Right atrium auricular region (tissue), 2 donors: ENCODE data around the gene G6PD. TPM values are rescaled to one million over a fixed set of nuclear protein-coding genes. Genes with fewer than 3 reads are reported as not detected.

Experiments
- DNase-seq: peaks from one replicate; pipeline ENCODE4 v3.0.0-alpha.2; 2019; ENCODE audit warnings: low spot score
- H3K27ac ChIP-seq, 2 donors: fragments of 200-600 bp; sonication (generic); 1 replicate in 1 of 2; 2 replicates in 1 of 2; pipeline ENCODE4 v1.5.1; 2016 to 2019
- H3K27me3 ChIP-seq, 2 donors: fragments of 200-600 bp; sonication (generic); one replicate each; pipeline versions ENCODE4 v1.5.1 to v1.6.0; 2017 to 2019
- H3K36me3 ChIP-seq: fragments of 200-600 bp; sonication (generic); one replicate; pipeline ENCODE4 v1.5.1; 2016
- H3K4me1 ChIP-seq, 2 donors: fragments of 200-600 bp; sonication (generic); one replicate each; pipeline versions ENCODE4 v1.5.1 to v1.6.0; 2017 to 2019
- H3K4me3 ChIP-seq, 2 donors: fragments of 200-600 bp; sonication (generic); 1 replicate in 1 of 2; 2 replicates in 1 of 2; pipeline ENCODE4 v1.5.1; 2017 to 2019; ENCODE audit warnings: mild to moderate bottlenecking in 1 of 2, moderate library complexity in 1 of 2
- H3K9me3 ChIP-seq, 2 donors: fragments of 200-600 bp; sonication (generic); one replicate each; pipeline ENCODE4 v1.5.1; 2019
- CTCF ChIP-seq, 2 donors: fragments of 200-600 bp; sonication (generic); IDR thresholded peaks; one replicate each; pipeline ENCODE4 v1.5.1; 2019; ENCODE audit warnings: antibody characterized with exemption in 2 of 2
- total RNA-seq, 2 donors: library from RNA; depleted of rRNA; stranded (reverse); fragments of >200 nt; gene quantifications; one replicate each; pipeline ENCODE4 v1.1.0, GENCODE V29; 2016

G6PD gene
- total RNA-seq, 2 donors from 2014 or later = 14.9 to 42.2 TPM

- H3K36me3 ChIP-seq = peaks cover 10% of the 10 kb centered on the region
- TF ChIP-seq CTCF (IDR thresholded peaks at IDR 0.05) = no peak
These were observed 15.0 kb downstream of the G6PD start for GRCh38 chrX:154531626-154532025.

GRCh38 chrX:154530286-154530685 lies 16.4 kb downstream of the G6PD start:
- H3K27ac ChIP-seq = no peak overlapping the region

More at GRCh38 chrX:154531626-154532025, 15.0 kb downstream of the G6PD start:
- Histone ChIP-seq H3K27ac (peak overlapping the region in 1 of 2 donors; percentile 61), H3K9me3 (no peaks in the 10 kb centered on the region), H3K4me1 (peaks cover 0 to 16% of the 10 kb centered on the region in 2 donors), H3K27me3 (no peaks in the 10 kb centered on the region), H3K4me3 (no peak overlapping the region)
- DNase-seq = no peak

DNA sequence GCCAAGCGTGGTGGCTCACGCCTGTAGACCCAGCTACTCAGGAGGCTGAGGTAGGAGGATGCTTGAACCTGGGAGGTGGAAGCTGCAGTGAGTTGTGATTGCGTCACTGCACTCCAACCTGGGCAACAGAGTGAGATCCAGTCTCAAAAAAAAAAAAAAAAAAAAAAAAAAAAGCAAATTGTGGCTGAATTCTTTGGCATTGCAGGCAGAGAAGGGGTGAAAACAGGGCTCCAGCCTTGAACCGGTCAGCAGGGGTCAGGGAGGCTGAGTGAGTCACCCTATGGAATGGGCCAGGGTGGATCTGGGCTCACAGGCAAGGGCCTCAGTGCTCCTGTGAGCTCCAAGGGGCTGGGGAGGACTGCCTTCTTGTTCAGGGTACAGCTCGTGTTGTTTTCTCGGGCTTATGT lies 17.4 kb downstream of the G6PD start:
- H3K27me3 ChIP-seq = no peaks in the 10 kb centered on the region
- H3K36me3 ChIP-seq = no peaks in the 10 kb centered on the region
- H3K4me3 ChIP-seq = no peak overlapping the region
- H3K9me3 ChIP-seq = no peaks in the 10 kb centered on the region
- peaks cover 0 to 11% of the 10 kb centered on the region in 2 donors for H3K4me1 ChIP-seq
- DNase-seq = no peak
- TF ChIP-seq CTCF (IDR thresholded peaks at IDR 0.05) = no peak
- H3K27ac ChIP-seq = no peak overlapping the region

More at GRCh38 chrX:154530286-154530685, 16.4 kb downstream of the G6PD start:
- H3K4me3 ChIP-seq = no peak overlapping the region
- DNase-seq = no peak
- no peak for TF ChIP-seq CTCF (IDR thresholded peaks at IDR 0.05)
- no peaks in the 10 kb centered on the region for H3K27me3 ChIP-seq
- H3K9me3 ChIP-seq = no peaks in the 10 kb centered on the region
- H3K36me3 ChIP-seq = peaks cover 3% of the 10 kb centered on the region
- H3K4me1 ChIP-seq = peaks cover 0 to 16% of the 10 kb centered on the region in 2 donors

DNA sequence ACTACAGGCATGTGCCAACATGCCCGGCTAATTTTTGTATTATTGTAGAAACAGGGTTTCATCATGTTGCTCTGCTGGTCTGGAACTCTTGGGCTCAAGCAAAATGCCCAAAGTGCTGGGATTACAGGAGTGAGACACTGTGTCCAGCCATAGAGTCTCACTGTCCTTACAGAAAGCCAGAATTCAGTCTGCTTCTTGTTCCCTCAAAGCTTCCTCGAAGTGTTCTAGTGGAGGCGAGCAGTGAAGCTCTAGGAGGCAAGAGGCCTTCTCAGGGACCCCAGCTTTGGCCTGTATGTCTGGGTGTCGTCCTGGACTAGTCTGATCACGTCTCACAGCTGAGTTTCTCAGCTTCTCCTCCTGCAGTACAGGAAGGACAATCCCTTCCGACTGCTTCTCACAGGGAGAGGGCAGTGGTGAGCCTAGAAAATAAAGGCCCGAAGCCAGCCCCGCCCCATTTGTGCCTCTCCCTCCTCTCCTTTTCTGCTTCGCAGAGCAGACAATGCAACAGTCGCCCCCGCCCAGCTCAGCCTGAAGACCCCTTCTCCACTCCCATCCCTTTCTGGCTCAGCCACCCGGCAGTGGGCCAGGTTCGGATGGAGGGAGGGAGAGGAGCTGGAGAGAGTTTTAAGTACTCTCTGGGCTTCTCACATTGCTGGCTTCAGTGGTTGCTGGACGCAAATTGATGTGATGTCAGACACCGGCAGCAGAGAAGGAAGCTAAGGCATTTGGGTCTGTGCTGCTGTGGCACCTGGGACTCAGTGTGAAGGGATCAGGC lies 19.6 kb downstream of the G6PD start:
- peaks cover 0 to 10% of the 10 kb centered on the region in 2 donors for H3K4me1 ChIP-seq
- no peaks in the 10 kb centered on the region for H3K36me3 ChIP-seq
- peak; percentile 30 to 63 for TF ChIP-seq CTCF (IDR thresholded peaks at IDR 0.05)
- H3K9me3 ChIP-seq = no peaks in the 10 kb centered on the region
- peak overlapping the region in 1 of 2 donors; percentile 35 for H3K4me3 ChIP-seq
- peak; percentile 88 for DNase-seq
- peak overlapping the region; percentile 69 to 78 for H3K27ac ChIP-seq
- H3K27me3 ChIP-seq = no peaks in the 10 kb centered on the region

DNA sequence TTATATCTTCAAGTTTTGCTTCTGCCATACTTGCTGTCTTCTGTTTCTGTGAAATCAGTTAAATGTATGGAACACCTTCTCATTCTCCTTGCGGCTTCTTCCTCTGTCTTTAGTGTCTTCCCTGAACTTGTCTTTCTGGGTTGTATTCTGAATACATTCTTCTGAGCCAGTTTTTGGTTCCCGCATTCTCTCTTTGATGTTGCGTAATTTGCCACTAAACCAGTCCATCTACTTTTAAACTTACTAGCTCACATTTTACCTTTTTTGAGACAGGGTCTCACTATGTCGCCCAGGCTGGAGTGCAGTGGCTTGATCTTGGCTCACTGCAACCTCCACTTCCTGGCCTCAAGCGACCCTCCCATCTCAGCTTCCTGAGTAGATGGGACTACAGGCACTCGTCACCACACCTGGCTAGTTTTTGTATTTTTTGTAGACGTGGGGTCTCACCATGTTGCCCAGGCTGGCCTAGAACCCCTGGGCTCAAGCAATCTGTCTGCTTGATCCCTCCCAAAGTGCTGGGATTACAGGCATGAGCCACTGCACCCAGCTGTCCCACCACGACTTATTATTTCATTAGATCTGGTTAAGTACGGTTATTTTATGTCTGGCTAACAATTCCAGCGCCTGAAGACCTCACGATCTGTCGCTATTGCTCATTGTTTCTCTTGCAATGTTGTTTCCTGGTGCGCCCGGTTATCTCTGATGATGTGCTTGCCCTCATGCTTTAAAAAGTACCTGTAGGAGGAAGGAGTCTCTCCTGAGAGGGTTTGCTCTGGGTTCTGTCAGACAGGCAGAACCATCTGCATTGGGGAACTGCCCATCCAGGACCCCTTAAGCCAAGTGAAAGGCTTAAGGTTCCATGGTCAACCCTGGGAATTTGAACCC lies 20.8 kb downstream of the G6PD start:
- TF ChIP-seq CTCF (IDR thresholded peaks at IDR 0.05) = no peak
- H3K4me1 ChIP-seq = peaks cover 0 to 10% of the 10 kb centered on the region in 2 donors

More for the DNA sequence above, 20.8 kb downstream of the G6PD start:
- Histone ChIP-seq H3K9me3 (no peaks in the 10 kb centered on the region), H3K4me3 (no peak overlapping the region), H3K27ac (no peak overlapping the region), H3K27me3 (no peaks in the 10 kb centered on the region), H3K36me3 (no peaks in the 10 kb centered on the region)
- DNase-seq = no peak
